HepG2 (cell line): Measurements from ENCODE around the gene LZTR1. TPM values are rescaled to one million over a fixed set of nuclear protein-coding genes. Genes with fewer than 3 reads are reported as not detected.

Source experiments
- HOXD1 ChIP-seq: sonication (generic); formaldehyde crosslinking; IDR thresholded peaks from 2 replicates; pipeline ENCODE4 v1.5.0; 2020; ENCODE audit warnings: missing genetic modification reagents
- JUND ChIP-seq: sonication (generic); formaldehyde crosslinking; IDR thresholded peaks from 2 replicates; pipeline ENCODE4 v1.8.0; 2022; ENCODE audit warnings: mild to moderate bottlenecking, missing genetic modification reagents
- KDM1A ChIP-seq: IDR thresholded peaks from 2 replicates; pipeline ENCODE4 v1.6.1; 2016; ENCODE audit warnings: missing compliant biosample characterization
- NFE2L2 ChIP-seq: fragments of 150-350 bp; IDR thresholded peaks from 2 replicates; pipeline ENCODE4 v1.6.1; 2014; ENCODE audit warnings: low read length
- PITX1 ChIP-seq: sonication (generic); formaldehyde crosslinking; IDR thresholded peaks from 2 replicates; pipeline ENCODE4 v1.5.1; 2020; ENCODE audit warnings: mild to moderate bottlenecking, missing genetic modification reagents
- PRDM4 ChIP-seq: sonication (generic); formaldehyde crosslinking; IDR thresholded peaks from 2 replicates; pipeline ENCODE4 v1.9.0; 2021; ENCODE audit warnings: missing genetic modification reagents, borderline replicate concordance
- SNAPC2 ChIP-seq: sonication (generic); formaldehyde crosslinking; IDR thresholded peaks from 2 replicates; pipeline ENCODE4 v1.8.1; 2022; ENCODE audit warnings: mild to moderate bottlenecking, missing genetic modification reagents
- SYNCRIP ChIP-seq: fragments of 200-400 bp; formaldehyde crosslinking; IDR thresholded peaks from 2 replicates; pipeline ENCODE4 v1.6.1; 2018; ENCODE audit warnings: mild to moderate bottlenecking, low read depth, low read length; ENCODE audit not compliant: insufficient read depth
- TARDBP ChIP-seq: sonication (generic); formaldehyde crosslinking; IDR thresholded peaks from 2 replicates; pipeline ENCODE4 v1.8.0; 2022; ENCODE audit warnings: mild to moderate bottlenecking, missing genetic modification reagents
- TBX3 ChIP-seq: fragments of 450-650 bp; IDR thresholded peaks from 2 replicates; pipeline ENCODE4 v1.6.1; 2017; ENCODE audit warnings: antibody characterized with exemption, mild to moderate bottlenecking, inconsistent platforms, borderline replicate concordance
- TRIM24 ChIP-seq: sonication (generic); formaldehyde crosslinking; IDR thresholded peaks from 2 replicates; pipeline ENCODE4 v1.8.0; 2022; ENCODE audit warnings: mild to moderate bottlenecking, missing genetic modification reagents
- WIZ ChIP-seq: sonication (generic); formaldehyde crosslinking; IDR thresholded peaks from 2 replicates; pipeline ENCODE4 v1.5.1; 2020; ENCODE audit warnings: mild to moderate bottlenecking, missing genetic modification reagents
- ZFX ChIP-seq: sonication (generic); formaldehyde crosslinking; IDR thresholded peaks from 2 replicates; pipeline ENCODE4 v1.4.0; 2020; ENCODE audit warnings: mild to moderate bottlenecking, low read depth, missing genetic modification reagents, moderate library complexity
- ZMYM3 ChIP-seq: sonication (generic); formaldehyde crosslinking; IDR thresholded peaks from 2 replicates; pipeline ENCODE4 v1.5.1; 2020; ENCODE audit warnings: mild to moderate bottlenecking, missing genetic modification reagents
- ZNF367 ChIP-seq: sonication (generic); formaldehyde crosslinking; IDR thresholded peaks from 2 replicates; pipeline ENCODE4 v1.4.0; 2020; ENCODE audit warnings: missing genetic modification reagents, borderline replicate concordance
- ZNF569 ChIP-seq: sonication (generic); formaldehyde crosslinking; IDR thresholded peaks from 2 replicates; pipeline ENCODE4 v1.5.0; 2020; ENCODE audit warnings: mild to moderate bottlenecking, missing genetic modification reagents, moderate library complexity, borderline replicate concordance
- polyA plus RNA-seq, 8 experiments: library from polyadenylated mRNA; depleted of rRNA in 3 of 8; stranded (reverse) in 7 of 8; unstranded in 1 of 8; fragments of >200 nt; fragmentation: Illumina TruSeq in 4 of 8; extraction: Trizol in 4 of 8; gene quantifications; 2 replicates each; pipeline versions ENCODE4 v1.2.1 to v1.2.3, GENCODE V29; 2011 to 2016; ENCODE audit warnings: low read depth in 4 of 8, missing spikeins in 1 of 8, mixed read lengths in 1 of 8; ENCODE audit not compliant: insufficient read depth in 1 of 8
- total RNA-seq, 5 experiments: library from RNA; depleted of rRNA; stranded (reverse); fragments of >200 nt; fragmentation: Illumina TruSeq; extraction: Trizol; gene quantifications; 2 replicates each; pipeline ENCODE4 v1.2.3, GENCODE V29; 2016; ENCODE audit warnings: low read depth in 1 of 5
- TF ChIP-seq, protein P1 (sequence below): sonication (generic); formaldehyde crosslinking; IDR thresholded peaks from 2 replicates; pipeline ENCODE4 v1.5.1; 2020; ENCODE audit warnings: mild to moderate bottlenecking, missing genetic modification reagents, moderate library complexity
- TF ChIP-seq, protein P2 (sequence below): sonication (generic); formaldehyde crosslinking; IDR thresholded peaks from 2 replicates; pipeline ENCODE4 v1.8.0; 2023; ENCODE audit warnings: mild to moderate bottlenecking, missing genetic modification reagents
- TF ChIP-seq, protein P3 (sequence below): sonication (generic); formaldehyde crosslinking; IDR thresholded peaks from 2 replicates; pipeline ENCODE4 v1.8.1; 2023; ENCODE audit warnings: mild to moderate bottlenecking, missing genetic modification reagents
- TF ChIP-seq, protein P4 (sequence below): sonication (generic); formaldehyde crosslinking; IDR thresholded peaks from 2 replicates; pipeline ENCODE4 v1.5.0; 2020; ENCODE audit warnings: missing genetic modification reagents

Gene LZTR1
- total and polyA plus RNA-seq, 2 of the 13 experiments (the other 11 are each of a cell fraction or from before 2014, with no cell fraction given): 21.8 to 22.4 TPM

GRCh38 chr22:20957102-20957682, 24.9 kb upstream of the LZTR1 start (continued):
- TF ChIP-seq PRDM4 (no peak), PITX1 (CRISPR knock-in tag) (no peak; the same call in 1 of the 2 replicates), SYNCRIP (no peak), SNAPC2 (CRISPR knock-in tag) (no peak), JUND (CRISPR knock-in tag) (no peak), WIZ (CRISPR knock-in tag) (no peak; the same call in 1 of the 2 replicates), TRIM24 (CRISPR knock-in tag) (no peak), ZNF569 (no peak), ZFX (CRISPR knock-in tag) (peak; percentile 76), ZNF367 (CRISPR knock-in tag) (no peak), NFE2L2 (no peak), ZMYM3 (CRISPR knock-in tag) (no peak), TARDBP (CRISPR knock-in tag) (peak; percentile 59), TBX3 (no peak), HOXD1 (CRISPR knock-in tag) (peak; percentile 25; the same call in 1 of the 2 replicates), KDM1A (CRISPR knock-in tag) (no peak)
- TF ChIP-seq, protein P1, sequence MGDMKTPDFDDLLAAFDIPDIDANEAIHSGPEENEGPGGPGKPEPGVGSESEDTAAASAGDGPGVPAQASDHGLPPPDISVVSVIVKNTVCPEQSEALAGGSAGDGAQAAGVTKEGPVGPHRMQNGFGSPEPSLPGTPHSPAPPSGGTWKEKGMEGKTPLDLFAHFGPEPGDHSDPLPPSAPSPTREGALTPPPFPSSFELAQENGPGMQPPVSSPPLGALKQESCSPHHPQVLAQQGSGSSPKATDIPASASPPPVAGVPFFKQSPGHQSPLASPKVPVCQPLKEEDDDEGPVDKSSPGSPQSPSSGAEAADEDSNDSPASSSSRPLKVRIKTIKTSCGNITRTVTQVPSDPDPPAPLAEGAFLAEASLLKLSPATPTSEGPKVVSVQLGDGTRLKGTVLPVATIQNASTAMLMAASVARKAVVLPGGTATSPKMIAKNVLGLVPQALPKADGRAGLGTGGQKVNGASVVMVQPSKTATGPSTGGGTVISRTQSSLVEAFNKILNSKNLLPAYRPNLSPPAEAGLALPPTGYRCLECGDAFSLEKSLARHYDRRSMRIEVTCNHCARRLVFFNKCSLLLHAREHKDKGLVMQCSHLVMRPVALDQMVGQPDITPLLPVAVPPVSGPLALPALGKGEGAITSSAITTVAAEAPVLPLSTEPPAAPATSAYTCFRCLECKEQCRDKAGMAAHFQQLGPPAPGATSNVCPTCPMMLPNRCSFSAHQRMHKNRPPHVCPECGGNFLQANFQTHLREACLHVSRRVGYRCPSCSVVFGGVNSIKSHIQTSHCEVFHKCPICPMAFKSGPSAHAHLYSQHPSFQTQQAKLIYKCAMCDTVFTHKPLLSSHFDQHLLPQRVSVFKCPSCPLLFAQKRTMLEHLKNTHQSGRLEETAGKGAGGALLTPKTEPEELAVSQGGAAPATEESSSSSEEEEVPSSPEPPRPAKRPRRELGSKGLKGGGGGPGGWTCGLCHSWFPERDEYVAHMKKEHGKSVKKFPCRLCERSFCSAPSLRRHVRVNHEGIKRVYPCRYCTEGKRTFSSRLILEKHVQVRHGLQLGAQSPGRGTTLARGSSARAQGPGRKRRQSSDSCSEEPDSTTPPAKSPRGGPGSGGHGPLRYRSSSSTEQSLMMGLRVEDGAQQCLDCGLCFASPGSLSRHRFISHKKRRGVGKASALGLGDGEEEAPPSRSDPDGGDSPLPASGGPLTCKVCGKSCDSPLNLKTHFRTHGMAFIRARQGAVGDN (CRISPR knock-in tag): peak; percentile 71
- TF ChIP-seq, protein P2, sequence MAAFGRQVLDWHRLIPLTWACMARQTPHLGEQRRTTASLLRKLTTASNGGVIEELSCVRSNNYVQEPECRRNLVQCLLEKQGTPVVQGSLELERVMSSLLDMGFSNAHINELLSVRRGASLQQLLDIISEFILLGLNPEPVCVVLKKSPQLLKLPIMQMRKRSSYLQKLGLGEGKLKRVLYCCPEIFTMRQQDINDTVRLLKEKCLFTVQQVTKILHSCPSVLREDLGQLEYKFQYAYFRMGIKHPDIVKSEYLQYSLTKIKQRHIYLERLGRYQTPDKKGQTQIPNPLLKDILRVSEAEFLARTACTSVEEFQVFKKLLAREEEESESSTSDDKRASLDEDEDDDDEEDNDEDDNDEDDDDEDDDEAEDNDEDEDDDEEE (CRISPR knock-in tag): 0 out of 2 replicates have a peak, but pooled peaks have one; percentile 73
- TF ChIP-seq, protein P3, sequence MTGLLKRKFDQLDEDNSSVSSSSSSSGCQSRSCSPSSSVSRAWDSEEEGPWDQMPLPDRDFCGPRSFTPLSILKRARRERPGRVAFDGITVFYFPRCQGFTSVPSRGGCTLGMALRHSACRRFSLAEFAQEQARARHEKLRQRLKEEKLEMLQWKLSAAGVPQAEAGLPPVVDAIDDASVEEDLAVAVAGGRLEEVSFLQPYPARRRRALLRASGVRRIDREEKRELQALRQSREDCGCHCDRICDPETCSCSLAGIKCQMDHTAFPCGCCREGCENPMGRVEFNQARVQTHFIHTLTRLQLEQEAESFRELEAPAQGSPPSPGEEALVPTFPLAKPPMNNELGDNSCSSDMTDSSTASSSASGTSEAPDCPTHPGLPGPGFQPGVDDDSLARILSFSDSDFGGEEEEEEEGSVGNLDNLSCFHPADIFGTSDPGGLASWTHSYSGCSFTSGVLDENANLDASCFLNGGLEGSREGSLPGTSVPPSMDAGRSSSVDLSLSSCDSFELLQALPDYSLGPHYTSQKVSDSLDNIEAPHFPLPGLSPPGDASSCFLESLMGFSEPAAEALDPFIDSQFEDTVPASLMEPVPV: no peak; the same call in 1 of the 2 replicates
- TF ChIP-seq, protein P4, sequence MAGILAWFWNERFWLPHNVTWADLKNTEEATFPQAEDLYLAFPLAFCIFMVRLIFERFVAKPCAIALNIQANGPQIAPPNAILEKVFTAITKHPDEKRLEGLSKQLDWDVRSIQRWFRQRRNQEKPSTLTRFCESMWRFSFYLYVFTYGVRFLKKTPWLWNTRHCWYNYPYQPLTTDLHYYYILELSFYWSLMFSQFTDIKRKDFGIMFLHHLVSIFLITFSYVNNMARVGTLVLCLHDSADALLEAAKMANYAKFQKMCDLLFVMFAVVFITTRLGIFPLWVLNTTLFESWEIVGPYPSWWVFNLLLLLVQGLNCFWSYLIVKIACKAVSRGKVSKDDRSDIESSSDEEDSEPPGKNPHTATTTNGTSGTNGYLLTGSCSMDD (CRISPR knock-in tag): no peak
